Activated T-helper 9 cell treated with anti-CD3 and anti-CD28 coated beads, Interleukin-2, amount 50 U/mL, for 16 hours (primary cell): ENCODE data around the gene TMEM41A.
"Not testable (repeated sequence)": the region's sequence is repeated elsewhere in the genome, so short reads cannot be mapped to it uniquely, and the experiment has no call there.

Experiments
- DNase-seq: peaks from one replicate; pipeline ENCODE4 v3.0.0-alpha.2; 2020; ENCODE audit warnings: low read depth

The TMEM41A gene

GRCh38 chr3:185488465-185488864 is 10.4 kb downstream of the TMEM41A start:
- DNase-seq: no peak

GRCh38 chr3:185486394-185486793 is 12.4 kb downstream of the TMEM41A start:
- no peak for DNase-seq

GRCh38 chr3:185484296-185484695 is 14.5 kb downstream of the TMEM41A start:
- no peak for DNase-seq

GRCh38 chr3:185479373-185479945 is 19.4 kb downstream of the TMEM41A start:
- DNase-seq: no peak

GRCh38 chr3:185477316-185477715 is 21.5 kb downstream of the TMEM41A start:
- no peak for DNase-seq

GRCh38 chr3:185474922-185475321 is 23.9 kb downstream of the TMEM41A start:
- not testable (repeated sequence) for DNase-seq

- no peak for DNase-seq
These were observed 25.5 kb downstream of the TMEM41A start for GRCh38 chr3:185473290-185473815.

- DNase-seq: no peak
These were observed 28.5 kb downstream of the TMEM41A start for GRCh38 chr3:185470323-185470722.

GRCh38 chr3:185469542-185469941 is 29.3 kb downstream of the TMEM41A start:
- DNase-seq: no peak

GRCh38 chr3:185466123-185466522 is 32.7 kb downstream of the TMEM41A start:
- DNase-seq: not testable (repeated sequence)

GRCh38 chr3:185465471-185465870 is 33.4 kb downstream of the TMEM41A start:
- DNase-seq: no peak

GRCh38 chr3:185460719-185461350 is 38.0 kb downstream of the TMEM41A start:
- DNase-seq: no peak

- no peak for DNase-seq
These were observed 38.5 kb downstream of the TMEM41A start for GRCh38 chr3:185460309-185460708.

GRCh38 chr3:185457376-185457775 is 41.5 kb downstream of the TMEM41A start:
- DNase-seq: no peak

GRCh38 chr3:185451432-185451831 is 47.4 kb downstream of the TMEM41A start:
- DNase-seq: not testable (repeated sequence)

GRCh38 chr3:185448107-185448506 is 50.7 kb downstream of the TMEM41A start:
- no peak for DNase-seq

- DNase-seq: no peak
These were observed 54.5 kb downstream of the TMEM41A start for GRCh38 chr3:185444329-185444728.

GRCh38 chr3:185442031-185442430 is 56.8 kb downstream of the TMEM41A start:
- no peak for DNase-seq

- no peak for DNase-seq
These were observed 58.9 kb downstream of the TMEM41A start for GRCh38 chr3:185439745-185440466.
